ENCODE measurements around the gene ST3GAL6. TPM values are rescaled to one million over a fixed set of nuclear protein-coding genes. Genes with fewer than 3 reads are reported as not detected.
A peak's percentile ranks its signal among the peaks of the same experiment; 100 is the strongest.

ST3GAL6 gene
- polyA plus RNA-seq, 3 donors = 21.0 to 49.5 (median 22.8) TPM

- Histone ChIP-seq H3K4me1 (ENCODE audit: control insufficient read depth in 1 of 2, insufficient read depth in 2 of 2, low read length in 2 of 2) (peaks cover 38 to 45% of the 10 kb centered on the region in 2 donors), H3K27ac (ENCODE audit: low read depth in 1 of 2, low read length in 2 of 2) (peak overlapping the region in 1 of 2 donors; percentile 47), H4K20me1 (ENCODE audit: insufficient read depth, low read length) (no peaks in the 10 kb centered on the region), H2AFZ (ENCODE audit: insufficient read depth, low read depth, low read length, poor library complexity, severe bottlenecking) (peak overlapping the region; percentile 22), H3K4me2 (replicated peaks; ENCODE audit: extremely low read depth, low read length, poor library complexity, severe bottlenecking) (no peak overlapping the region), H3K36me3 (replicated peaks in 1 of 2; ENCODE audit: control insufficient read depth in 1 of 2, insufficient read depth in 2 of 2, low read length in 2 of 2) (no peaks in the 10 kb centered on the region), H3K4me3 (replicated peaks in 1 of 3; ENCODE audit: low read depth in 2 of 3, low read length in 3 of 3) (no peak overlapping the region), H3K9ac (ENCODE audit: insufficient read depth, low read length, poor library complexity, severe bottlenecking) (no peak overlapping the region), H3K79me2 (ENCODE audit: insufficient read depth, low read length) (peaks cover 19% of the 10 kb centered on the region), H3K27me3 (ENCODE audit: control insufficient read depth in 2 of 2, insufficient read depth in 2 of 2, low read length in 2 of 2) (peaks cover 0 to 4% of the 10 kb centered on the region in 2 donors), H3K9me3 (replicated peaks in 1 of 2; ENCODE audit: control insufficient read depth in 1 of 2, insufficient read depth in 1 of 2, low read length in 2 of 2) (no peaks in the 10 kb centered on the region)
- peak overlapping the region; percentile 16 to 32 for H3K4me3 Mint-ChIP-seq
- no CpG with 5 or more reads among the region's 1 CpG for WGBS (ENCODE audit: insufficient coverage)
- H3K27ac Mint-ChIP-seq = peak overlapping the region; percentile 12 to 91 (median 80)
- TF ChIP-seq CTCF (IDR thresholded peaks at IDR 0.05) = no peak
- intact Hi-C loops (cut with micrococcal nuclease) = loop anchor here (5.0 kb wide), 2 partner anchors 37 to 47 kb away; no protein-coding TSS in a partner anchor
- H3K27me3 Mint-ChIP-seq (ENCODE audit: low read depth in 3 of 3) = peaks cover 0 to 12% (median 10%) of the 10 kb centered on the region in 3 donors
- no peaks in the 10 kb centered on the region for H3K36me3 Mint-ChIP-seq
- peaks cover 39% of the 10 kb centered on the region for H3K4me1 Mint-ChIP-seq
- H3K9me3 Mint-ChIP-seq = no peaks in the 10 kb centered on the region
- peak; percentile 79 to 96 (median 83) for DNase-seq
Measured at GRCh38 chr3:98730338-98730737, 32.8 kb upstream of the ST3GAL6 start.

GRCh38 chr3:98730886-98731537 lies 32.1 kb upstream of the ST3GAL6 start:
- H4K20me1 ChIP-seq (ENCODE audit: insufficient read depth, low read length) = no peaks in the 10 kb centered on the region
- H3K4me2 ChIP-seq (replicated peaks; ENCODE audit: extremely low read depth, low read length, poor library complexity, severe bottlenecking) = no peak overlapping the region
- peaks cover 0 to 4% of the 10 kb centered on the region in 2 donors for H3K27me3 ChIP-seq (ENCODE audit: control insufficient read depth in 2 of 2, insufficient read depth in 2 of 2, low read length in 2 of 2)
- Mint-ChIP-seq H3K36me3 (no peaks in the 10 kb centered on the region), H3K4me1 (peaks cover 39% of the 10 kb centered on the region), H3K27me3 (ENCODE audit: low read depth in 3 of 3) (peaks cover 0 to 12% (median 10%) of the 10 kb centered on the region in 3 donors), H3K27ac (peak overlapping the region; percentile 12 to 91 (median 80)), H3K4me3 (peak overlapping the region; percentile 15 to 32), H3K9me3 (no peaks in the 10 kb centered on the region)
- H3K4me3 ChIP-seq (replicated peaks in 1 of 3; ENCODE audit: low read depth in 2 of 3, low read length in 3 of 3) = no peak overlapping the region
- H3K9ac ChIP-seq (ENCODE audit: insufficient read depth, low read length, poor library complexity, severe bottlenecking) = no peak overlapping the region
- peak overlapping the region; percentile 22 for H2AFZ ChIP-seq (ENCODE audit: insufficient read depth, low read depth, low read length, poor library complexity, severe bottlenecking)
- 78% methylated on average over 9 of the region's 19 CpGs for WGBS (ENCODE audit: insufficient coverage)
- no peak for DNase-seq
- TF ChIP-seq CTCF (IDR thresholded peaks at IDR 0.05) = no peak
- peak overlapping the region in 1 of 2 donors; percentile 47 for H3K27ac ChIP-seq (ENCODE audit: low read depth in 1 of 2, low read length in 2 of 2)
- no peaks in the 10 kb centered on the region for H3K36me3 ChIP-seq (replicated peaks in 1 of 2; ENCODE audit: control insufficient read depth in 1 of 2, insufficient read depth in 2 of 2, low read length in 2 of 2)
- intact Hi-C loops (cut with micrococcal nuclease) = loop anchor here (5.0 kb wide), 2 partner anchors 36 to 46 kb away; no protein-coding TSS in a partner anchor
- H3K79me2 ChIP-seq (ENCODE audit: insufficient read depth, low read length) = peaks cover 23% of the 10 kb centered on the region
- no peaks in the 10 kb centered on the region for H3K9me3 ChIP-seq (replicated peaks in 1 of 2; ENCODE audit: control insufficient read depth in 1 of 2, insufficient read depth in 1 of 2, low read length in 2 of 2)
- H3K4me1 ChIP-seq (ENCODE audit: control insufficient read depth in 1 of 2, insufficient read depth in 2 of 2, low read length in 2 of 2) = peaks cover 38 to 45% of the 10 kb centered on the region in 2 donors
